Activated CD4-positive, CD25-positive, alpha-beta regulatory T cell (primary cell): Measurements from ENCODE around the gene CHST15.

Source experiments
- DNase-seq, 4 experiments: peaks; one replicate each; lab custom pipeline; 2025; lab: John Stamatoyannopoulos, UW

Gene CHST15

DNA sequence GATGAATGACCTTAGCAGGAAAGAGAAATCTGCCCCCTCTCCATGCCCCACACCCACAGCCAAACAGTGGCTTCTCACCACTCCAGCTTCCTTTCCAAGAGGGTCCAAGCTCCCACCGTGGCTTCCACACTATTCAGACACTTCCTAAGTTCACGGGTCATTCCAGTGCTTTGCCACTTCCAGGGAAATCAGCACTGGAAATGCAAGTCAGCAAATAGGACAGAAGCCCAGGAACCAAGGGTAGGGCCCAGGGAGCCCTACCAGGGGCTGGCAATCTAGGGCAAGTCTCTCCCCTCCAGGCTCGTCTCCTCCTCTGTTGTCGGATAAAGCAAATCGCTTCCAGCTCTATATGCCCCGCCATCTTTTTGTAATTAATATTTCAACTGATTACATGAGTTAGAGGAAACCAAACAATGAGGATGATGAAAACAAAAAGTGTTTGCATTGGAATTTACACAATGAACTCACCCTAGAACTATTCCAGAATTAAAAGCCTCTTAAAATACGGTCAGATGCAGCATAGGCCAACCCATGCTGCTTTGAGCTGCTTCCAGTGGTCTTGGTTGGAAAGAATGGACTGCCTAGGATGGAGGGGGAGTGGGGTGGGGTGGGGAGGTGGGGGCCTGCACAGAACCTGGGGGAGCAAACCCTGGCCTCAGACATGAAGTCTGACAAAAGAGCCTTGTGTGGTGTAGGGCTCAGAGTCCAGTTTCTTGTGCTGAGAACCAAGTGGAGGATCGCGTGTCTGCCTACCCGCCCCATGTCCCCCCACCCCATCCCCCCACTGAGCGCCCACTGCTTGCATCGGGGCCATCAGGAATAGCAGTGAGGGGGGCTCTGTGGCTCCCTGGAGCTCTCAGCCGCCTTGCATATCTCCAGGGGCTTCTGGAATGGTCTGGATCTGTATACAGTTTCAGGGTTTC is 127.2 kb downstream of the CHST15 start:
- DNase-seq = no peak

DNA sequence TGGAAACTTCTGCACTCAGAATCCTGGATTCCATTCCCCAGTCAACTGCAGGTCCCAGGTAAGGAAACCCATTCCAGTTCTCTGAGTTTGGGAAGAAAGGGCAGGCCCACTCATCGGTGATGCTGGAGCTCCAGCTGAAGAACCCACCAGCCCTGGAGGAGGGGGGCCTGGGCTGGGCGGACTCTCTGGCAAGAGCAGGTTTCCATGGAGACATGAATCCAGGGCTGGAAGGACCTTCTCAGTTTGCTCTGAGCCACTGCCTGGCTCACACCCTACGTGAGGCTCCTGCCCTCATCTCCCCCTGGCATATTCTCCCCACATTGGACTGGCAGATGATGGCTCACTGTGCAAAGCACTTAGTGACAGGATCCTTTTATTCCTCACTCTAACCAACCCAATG is 128.4 kb downstream of the CHST15 start:
- DNase-seq = no peak

DNA sequence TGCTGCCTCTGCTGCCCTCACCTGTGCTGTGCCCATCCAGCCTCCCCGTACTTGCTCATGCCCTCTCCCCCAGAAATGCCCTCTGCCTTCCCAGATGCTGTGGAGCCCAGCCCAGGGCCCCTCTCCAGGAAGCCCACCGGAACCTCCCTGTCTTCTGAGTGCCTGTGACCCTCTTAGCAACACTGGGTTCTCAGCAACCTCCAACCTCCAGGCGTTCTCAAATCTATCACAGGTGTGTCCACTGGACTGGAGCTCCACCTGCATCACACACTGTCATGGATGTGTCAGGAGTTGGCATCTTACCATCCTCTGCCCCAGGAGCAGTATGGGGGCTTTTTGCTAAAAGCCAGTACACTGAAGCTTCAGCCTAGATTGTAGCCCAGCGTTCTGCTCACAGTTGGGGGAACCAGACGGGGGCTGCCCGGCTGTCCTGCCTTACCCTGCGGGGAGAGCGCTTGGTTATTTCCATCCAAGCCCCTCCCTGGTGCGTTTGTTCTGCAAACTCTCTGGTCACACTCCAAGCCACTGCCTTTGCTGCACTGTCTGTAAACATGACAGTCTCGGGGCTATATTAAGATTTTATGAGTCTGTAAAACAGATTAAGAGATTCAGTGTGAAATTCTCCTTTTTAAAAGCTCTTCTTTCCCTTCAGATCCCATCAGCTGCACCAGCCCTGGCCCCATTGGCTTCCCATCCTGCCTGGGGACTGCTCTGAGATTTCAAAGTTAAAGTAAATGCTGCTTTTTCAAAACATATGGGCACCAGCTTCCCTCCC is 130.5 kb downstream of the CHST15 start:
- DNase-seq = no peak

DNA sequence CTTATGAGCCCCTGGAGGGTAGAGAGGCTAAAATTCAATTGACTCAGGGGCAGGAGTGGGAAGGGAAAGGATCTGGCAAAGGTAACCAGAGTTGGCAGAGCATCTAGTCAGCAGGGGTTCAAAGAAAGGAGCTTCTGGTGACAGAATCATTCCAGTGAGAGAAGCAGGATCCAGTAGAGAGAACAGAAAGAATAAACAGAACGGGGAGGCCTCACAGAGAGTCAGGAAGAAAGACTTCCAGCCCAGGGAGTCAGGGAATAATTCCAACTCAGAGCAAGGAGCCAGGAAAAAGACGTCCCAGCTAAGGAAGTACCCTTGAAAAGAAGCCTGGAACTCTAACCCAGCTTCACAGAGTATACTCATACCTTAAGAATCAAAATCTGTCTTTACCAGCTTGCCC is 135.2 kb downstream of the CHST15 start:
- DNase-seq = no peak
